Right cardiac atrium (tissue), 5 donors: ENCODE measurements around the gene CDK13. TPM values are rescaled to one million over a fixed set of nuclear protein-coding genes. Genes with fewer than 3 reads are reported as not detected.

Experiments
- ATAC-seq, 2 donors: fragments of 200-7000 bp; cut with Tn5 transposase; one replicate each; pipeline versions ENCODE4 v1.8.0 to v1.9.1; 2020; ENCODE audit warnings: moderate library complexity in 2 of 2, mild to moderate bottlenecking in 1 of 2
- DNase-seq, 3 donors: peaks; one replicate each; pipeline ENCODE4 v3.0.0-alpha.2; 2020
- H3K27ac ChIP-seq: one replicate; pipeline ENCODE4 v1.5.1; 2013; ENCODE audit warnings: mild to moderate bottlenecking, low read length, control low read depth, moderate library complexity
- H3K27me3 ChIP-seq: one replicate; pipeline ENCODE4 v1.6.1; 2013; ENCODE audit not compliant: control insufficient read depth, insufficient read depth
- H3K4me1 ChIP-seq: one replicate; pipeline ENCODE4 v1.6.1; 2013; ENCODE audit warnings: low read length; ENCODE audit not compliant: control insufficient read depth, insufficient read depth
- H3K4me3 ChIP-seq: one replicate; pipeline ENCODE4 v1.5.1; 2013; ENCODE audit warnings: low read length, control low read depth
- H3K9me3 ChIP-seq: one replicate; pipeline ENCODE4 v1.6.1; 2013; ENCODE audit warnings: low read length; ENCODE audit not compliant: control insufficient read depth
- WGBS: extraction: QIAGEN DNeasy Blood & Tissue Kit; methylation state at CpG from one replicate; pipeline ENCODE4 v1.1.7; 2013; 5-methylcytosine and 5-hydroxymethylcytosine counted together
- intact Hi-C, 4 donors: fragments of 100-400 bp; cut with DNase I; formaldehyde crosslinking; loops; one replicate each; pipeline versions ENCODE4 v1.11.0 to v1.14.0; 2022 to 2023
- polyA plus RNA-seq: library from polyadenylated mRNA; stranded (reverse); fragments of 200-250 nt; gene quantifications from one replicate; pipeline ENCODE4 v1.2.3, GENCODE V29; 2013
- total RNA-seq, 4 donors: library from RNA; stranded (reverse); fragmentation: NEBNext Ultra II Directional; extraction: Animal tissue kit (Norgen Biotek cat#: 25700); gene quantifications; one replicate each; pipeline ENCODE4 v1.2.1, GENCODE V29; 2021
- donor health status: healthy with polysubstance abuse.
- donor health status: DM: no; HTN: yes; CAD: no.
- donor health status: DM: no; HTN: no; CAD: no.
- donor health status: DM: no; HTN: yes; CAD: no; lungs with severe emphysema.
- donor health status: DM: yes; HTN: yes; CAD: no.

The CDK13 gene
- total and polyA plus RNA-seq, 5 donors = 15.7 to 32.1 (median 29.1) TPM

DNA sequence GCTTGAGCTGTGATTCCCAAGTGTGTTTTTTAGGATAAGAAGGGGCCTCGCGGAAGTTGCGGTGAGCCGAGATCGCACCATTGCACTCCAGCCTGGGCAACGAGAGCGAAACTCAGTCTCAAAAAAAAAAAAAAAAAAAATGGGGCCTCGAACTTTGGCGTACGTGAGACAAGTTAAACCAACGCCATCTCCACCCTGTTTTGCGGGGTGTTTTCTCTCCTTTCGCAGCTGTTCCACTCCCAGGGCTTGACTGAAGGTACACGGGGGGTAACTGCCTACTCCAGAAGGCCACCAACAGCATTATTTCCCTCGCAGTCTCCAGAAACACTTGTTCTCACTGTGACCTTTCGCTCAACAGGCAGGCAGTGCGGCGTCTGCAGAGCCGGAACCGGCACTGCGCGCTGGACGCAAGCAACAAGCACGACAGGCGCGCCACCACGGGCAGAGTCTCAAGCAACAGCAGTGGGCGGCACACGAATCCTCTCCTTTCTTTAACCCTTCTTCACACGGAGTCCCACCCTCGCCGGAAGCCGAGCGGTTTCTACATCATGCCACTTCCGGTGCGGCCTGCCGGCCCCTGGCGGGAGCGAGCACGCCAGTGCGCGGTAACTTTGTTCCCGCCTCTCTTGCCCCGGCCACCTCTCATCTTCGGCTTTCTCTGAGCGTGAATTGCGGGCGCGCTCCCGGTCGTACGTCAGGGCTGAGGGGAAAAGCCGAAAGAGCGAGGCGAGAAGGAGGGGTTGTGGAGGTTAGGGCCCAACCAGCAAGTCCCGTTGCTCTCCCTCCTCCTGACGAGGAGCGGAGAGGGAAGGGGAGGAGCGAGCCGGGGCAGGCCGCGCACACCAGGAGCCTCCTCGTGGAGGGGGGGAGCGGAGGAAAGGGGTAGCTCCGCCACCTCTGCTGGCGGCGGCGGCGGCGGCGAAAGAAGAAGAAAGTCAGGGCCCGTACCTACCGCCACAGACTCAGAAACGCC is 814 bp upstream of the CDK13 start:
- intact Hi-C loops = loop anchor here in 1 of 4 donors (5.0 kb wide), 1 partner anchor 117 kb away; no protein-coding TSS in a partner anchor
- no peaks in the 10 kb centered on the region for H3K27me3 ChIP-seq
- WGBS = under 1% methylated on average over 72 of the region's 74 CpGs
- H3K4me1 ChIP-seq = no peaks in the 10 kb centered on the region
- ATAC-seq = peak; percentile 96
- peak overlapping the region; percentile 70 for H3K4me3 ChIP-seq
- peak overlapping the region; percentile 99 for H3K27ac ChIP-seq
- no peaks in the 10 kb centered on the region for H3K9me3 ChIP-seq
- DNase-seq = peak; percentile 99 to 100 (median 99)

DNA sequence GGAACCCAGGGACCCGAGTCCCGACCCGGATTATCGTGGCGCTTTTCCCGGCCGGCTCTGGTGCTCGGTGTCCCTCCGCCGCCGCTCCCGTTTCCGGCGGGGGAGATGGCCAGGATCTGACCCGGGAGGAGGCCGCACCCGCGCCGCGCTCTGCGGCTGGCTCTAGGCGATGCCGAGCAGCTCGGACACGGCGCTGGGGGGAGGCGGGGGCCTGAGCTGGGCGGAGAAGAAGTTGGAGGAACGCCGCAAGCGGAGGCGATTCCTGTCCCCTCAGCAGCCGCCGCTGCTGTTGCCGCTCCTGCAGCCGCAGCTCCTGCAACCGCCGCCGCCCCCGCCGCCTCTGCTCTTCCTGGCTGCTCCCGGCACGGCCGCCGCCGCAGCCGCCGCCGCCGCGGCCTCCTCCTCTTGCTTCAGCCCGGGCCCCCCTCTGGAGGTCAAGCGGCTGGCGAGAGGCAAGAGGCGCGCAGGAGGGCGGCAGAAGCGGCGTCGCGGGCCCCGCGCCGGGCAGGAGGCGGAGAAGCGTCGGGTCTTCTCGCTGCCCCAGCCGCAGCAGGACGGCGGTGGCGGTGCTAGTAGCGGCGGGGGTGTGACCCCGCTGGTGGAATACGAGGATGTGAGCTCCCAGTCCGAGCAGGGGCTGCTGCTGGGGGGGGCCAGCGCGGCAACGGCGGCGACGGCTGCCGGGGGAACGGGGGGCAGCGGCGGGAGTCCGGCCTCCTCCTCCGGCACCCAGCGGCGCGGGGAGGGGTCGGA is 593 bp downstream of the CDK13 start:
- ATAC-seq = peak; percentile 11 to 34
- WGBS = under 1% methylated on average over 91 of the region's 93 CpGs
- H3K4me1 ChIP-seq = no peaks in the 10 kb centered on the region

DNA sequence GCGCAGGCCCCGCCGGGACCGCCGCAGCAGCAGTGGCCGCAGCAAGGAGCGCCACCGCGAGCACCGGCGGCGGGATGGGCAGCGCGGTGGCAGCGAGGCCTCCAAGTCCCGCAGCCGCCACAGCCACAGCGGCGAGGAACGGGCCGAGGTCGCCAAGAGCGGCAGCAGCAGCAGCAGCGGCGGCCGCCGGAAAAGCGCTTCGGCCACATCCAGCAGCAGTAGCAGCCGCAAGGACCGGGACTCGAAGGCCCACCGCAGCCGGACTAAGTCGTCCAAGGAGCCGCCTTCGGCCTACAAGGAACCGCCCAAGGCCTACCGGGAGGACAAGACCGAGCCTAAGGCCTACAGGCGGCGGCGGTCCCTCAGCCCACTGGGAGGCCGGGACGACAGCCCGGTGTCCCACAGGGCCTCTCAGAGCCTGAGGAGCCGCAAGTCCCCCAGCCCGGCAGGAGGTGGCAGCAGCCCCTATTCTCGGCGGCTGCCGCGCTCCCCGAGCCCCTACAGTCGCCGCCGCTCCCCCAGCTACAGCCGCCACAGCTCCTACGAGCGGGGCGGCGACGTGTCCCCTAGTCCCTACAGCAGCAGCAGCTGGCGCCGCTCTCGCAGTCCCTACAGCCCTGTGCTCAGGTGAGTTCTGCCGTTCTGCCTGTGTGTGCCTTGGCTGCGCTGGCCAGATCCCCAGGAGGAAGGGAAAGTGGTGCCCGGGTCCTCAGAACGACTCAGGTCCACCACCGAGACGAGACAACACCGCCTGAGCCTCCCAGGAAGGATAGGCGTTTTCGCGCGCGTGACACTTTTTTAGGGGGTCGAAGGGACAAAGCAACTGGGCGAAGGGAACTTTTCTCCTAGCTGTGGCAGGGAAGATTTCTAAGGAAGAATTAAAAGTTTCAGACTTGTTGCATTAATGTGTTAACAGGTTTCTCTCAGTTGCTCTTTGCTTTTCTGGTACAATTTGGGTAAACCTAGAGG is 1.5 kb downstream of the CDK13 start:
- H3K27ac ChIP-seq = peak overlapping the region; percentile 94
- WGBS = under 1% methylated on average over 79 of the region's 79 CpGs
- intact Hi-C loops = loop anchor here in 2 of 4 donors (5.0 to 10.0 kb wide), 2 partner anchors 101 to 103 kb away; no protein-coding TSS in a partner anchor
- ATAC-seq = peak; percentile 1 to 12
- DNase-seq = peak; percentile 61 to 84 (median 80)
- H3K9me3 ChIP-seq = no peaks in the 10 kb centered on the region
- H3K27me3 ChIP-seq = no peaks in the 10 kb centered on the region
- H3K4me1 ChIP-seq = peaks cover under 1% of the 10 kb centered on the region
- H3K4me3 ChIP-seq = peak overlapping the region; percentile 61

More for the DNA sequence above, 593 bp downstream of the CDK13 start:
- peak overlapping the region; percentile 61 for H3K4me3 ChIP-seq
- no peaks in the 10 kb centered on the region for H3K9me3 ChIP-seq
- intact Hi-C loops = loop anchor here in 2 of 4 donors (5.0 to 10.0 kb wide), 2 partner anchors 102 to 104 kb away; no protein-coding TSS in a partner anchor
- peak; percentile 72 to 86 (median 86) for DNase-seq
- H3K27ac ChIP-seq = peak overlapping the region; percentile 94
- H3K27me3 ChIP-seq = no peaks in the 10 kb centered on the region

DNA sequence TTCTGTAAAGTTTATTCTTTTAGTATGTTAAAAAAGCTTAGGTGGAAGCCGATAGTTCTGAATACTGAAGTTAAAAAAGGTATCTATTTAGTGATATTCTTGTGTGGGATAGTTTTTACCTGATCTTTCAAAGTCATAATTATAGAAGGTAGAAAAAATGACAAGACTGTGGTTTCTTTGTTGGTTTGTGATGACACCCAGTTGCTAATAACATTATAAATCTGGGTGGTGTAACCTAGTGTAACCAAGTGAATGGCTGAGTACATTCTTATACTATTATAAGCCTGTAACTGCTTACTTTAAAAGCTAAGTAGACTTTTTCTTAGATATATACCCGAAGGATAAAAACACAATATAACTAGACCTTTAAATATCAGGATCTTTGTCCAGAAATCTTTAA is 2.3 kb downstream of the CDK13 start:
- H3K4me1 ChIP-seq = peaks cover 3% of the 10 kb centered on the region
- intact Hi-C loops = loop anchor here in 2 of 4 donors (5.0 to 10.0 kb wide), 2 partner anchors 100 to 102 kb away; no protein-coding TSS in a partner anchor
- H3K27ac ChIP-seq = no peak overlapping the region

DNA sequence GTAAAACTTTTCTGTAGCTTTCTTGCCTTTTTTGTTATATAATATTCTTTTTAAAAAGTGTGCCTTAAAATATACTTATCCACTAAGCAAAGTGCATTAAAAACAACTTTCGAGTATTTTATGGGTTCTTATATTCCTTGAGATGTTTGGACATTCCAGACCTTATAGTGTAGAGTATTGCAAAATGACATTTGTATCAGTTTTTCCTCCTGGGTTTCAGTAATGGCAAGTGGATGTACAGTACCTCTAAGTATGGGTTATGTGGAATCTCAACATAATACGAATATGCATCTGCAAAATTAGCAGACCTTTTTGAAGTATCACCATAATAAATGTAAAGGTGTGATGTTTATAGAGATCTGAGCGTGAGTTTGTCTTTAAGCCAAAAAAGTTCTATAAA is 2.7 kb downstream of the CDK13 start:
- no peaks in the 10 kb centered on the region for H3K9me3 ChIP-seq
- H3K27ac ChIP-seq = no peak overlapping the region
- no peaks in the 10 kb centered on the region for H3K27me3 ChIP-seq
- H3K4me3 ChIP-seq = peak overlapping the region; percentile 56
- no peak for ATAC-seq
- no peak for DNase-seq
- intact Hi-C loops = loop anchor here in 2 of 4 donors (5.0 to 10.0 kb wide), 2 partner anchors 99 to 102 kb away; no protein-coding TSS in a partner anchor
- WGBS = 12% methylated on average over 3 of the region's 3 CpGs
- H3K4me1 ChIP-seq = peaks cover 3% of the 10 kb centered on the region

More for the DNA sequence above, 2.3 kb downstream of the CDK13 start:
- ATAC-seq = no peak
- peak overlapping the region; percentile 61 for H3K4me3 ChIP-seq
- WGBS = 8% methylated on average over 2 of the region's 2 CpGs
- DNase-seq = no peak
- H3K9me3 ChIP-seq = no peaks in the 10 kb centered on the region
- no peaks in the 10 kb centered on the region for H3K27me3 ChIP-seq

DNA sequence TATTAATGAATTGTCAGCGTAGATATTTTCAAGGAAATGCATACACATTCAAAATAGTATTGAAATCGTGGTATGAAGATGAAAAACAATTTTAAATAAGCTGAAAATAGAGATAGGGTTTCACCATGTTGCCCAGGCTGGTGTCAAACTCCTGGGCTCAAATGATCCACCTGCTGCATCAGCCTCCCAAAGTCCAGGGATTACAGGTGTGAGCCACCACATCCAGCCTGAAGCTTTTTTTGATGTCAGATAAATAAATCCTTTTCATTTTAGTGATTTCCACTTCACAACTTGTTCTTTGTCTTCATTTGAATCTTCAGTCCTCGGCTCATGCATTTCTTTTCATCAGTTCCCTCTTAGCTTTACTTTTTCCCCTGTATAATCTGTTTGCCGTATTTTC is 4.6 kb downstream of the CDK13 start:
- ATAC-seq = no peak
- intact Hi-C loops = loop anchor here in 2 of 4 donors (5.0 to 10.0 kb wide), 2 partner anchors 98 to 100 kb away; no protein-coding TSS in a partner anchor

DNA sequence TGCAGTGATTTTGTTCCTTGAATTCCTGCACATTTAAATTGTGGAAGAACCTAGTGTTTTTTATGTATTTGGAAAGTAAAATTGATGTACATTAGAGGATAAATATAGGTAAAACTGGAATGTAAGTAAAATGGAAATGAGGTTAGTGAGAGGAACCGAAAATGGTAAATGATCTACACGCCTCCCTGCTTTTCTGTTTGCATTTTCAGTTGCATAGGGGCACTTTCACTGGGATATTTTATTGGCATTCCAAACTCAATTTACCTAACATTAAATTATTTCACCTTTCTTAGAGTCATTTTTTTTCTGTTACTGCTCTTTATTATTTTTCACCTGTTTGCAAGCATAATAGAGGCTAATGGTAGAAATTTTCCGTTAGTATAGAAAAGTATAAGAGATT is 8.0 kb downstream of the CDK13 start:
- 83% methylated on average over 3 of the region's 3 CpGs for WGBS

More for the DNA sequence above, 4.6 kb downstream of the CDK13 start:
- Histone ChIP-seq H3K4me3 (no peak overlapping the region), H3K27me3 (no peaks in the 10 kb centered on the region), H3K4me1 (peaks cover 3% of the 10 kb centered on the region), H3K27ac (no peak overlapping the region), H3K9me3 (no peaks in the 10 kb centered on the region)
- 85% methylated on average over 4 of the region's 4 CpGs for WGBS
- no peak for DNase-seq

DNA sequence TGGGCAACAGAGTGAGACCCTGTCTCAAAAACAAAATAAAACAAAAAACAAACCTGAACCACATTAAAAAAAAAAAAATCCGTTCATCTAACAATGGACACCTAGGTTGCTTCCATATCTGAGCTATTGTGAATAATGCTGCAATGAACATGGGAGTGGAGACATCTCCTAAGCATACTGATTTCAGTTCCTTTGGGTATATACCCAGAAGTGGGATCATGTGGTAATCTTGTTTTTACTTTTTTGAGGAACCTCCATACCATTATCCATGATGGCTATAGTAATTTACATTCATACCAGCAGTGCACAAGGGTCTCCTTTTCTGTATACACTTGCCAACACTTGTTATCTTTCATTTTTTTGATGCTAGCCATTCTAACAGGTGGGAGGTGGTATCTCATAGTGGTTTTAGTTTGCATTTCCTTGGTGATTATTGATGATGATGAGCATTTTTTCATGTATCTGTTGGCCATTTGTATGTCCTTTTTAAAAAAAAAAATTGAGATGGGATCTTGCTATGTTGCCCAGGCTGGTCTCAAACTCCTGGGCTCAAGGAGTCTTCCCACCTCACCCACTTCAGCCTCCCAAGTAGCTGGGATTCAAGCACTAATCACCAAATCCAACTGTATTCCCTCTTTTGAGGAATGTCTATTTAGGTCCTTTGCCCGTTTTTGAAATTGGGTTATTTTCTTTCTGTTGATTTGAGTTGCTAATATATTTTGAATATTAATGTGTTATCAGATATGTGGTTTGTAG is 17.5 kb downstream of the CDK13 start:
- Histone ChIP-seq H3K27ac (no peak overlapping the region), H3K4me3 (no peak overlapping the region), H3K9me3 (no peaks in the 10 kb centered on the region), H3K27me3 (no peaks in the 10 kb centered on the region), H3K4me1 (peaks cover 1% of the 10 kb centered on the region)
- WGBS = 80% methylated on average over 2 of the region's 2 CpGs
- no peak for ATAC-seq
- DNase-seq = no peak
- intact Hi-C loops = no loop called here

More for the DNA sequence above, 8.0 kb downstream of the CDK13 start:
- ATAC-seq (no peak), DNase-seq (no peak)
- Histone ChIP-seq H3K27ac (no peak overlapping the region), H3K27me3 (no peaks in the 10 kb centered on the region), H3K4me1 (peaks cover 3% of the 10 kb centered on the region), H3K4me3 (no peak overlapping the region), H3K9me3 (no peaks in the 10 kb centered on the region)
- intact Hi-C loops = loop anchor here in 1 of 4 donors (10.0 kb wide), 1 partner anchor 97 kb away; no protein-coding TSS in a partner anchor

DNA sequence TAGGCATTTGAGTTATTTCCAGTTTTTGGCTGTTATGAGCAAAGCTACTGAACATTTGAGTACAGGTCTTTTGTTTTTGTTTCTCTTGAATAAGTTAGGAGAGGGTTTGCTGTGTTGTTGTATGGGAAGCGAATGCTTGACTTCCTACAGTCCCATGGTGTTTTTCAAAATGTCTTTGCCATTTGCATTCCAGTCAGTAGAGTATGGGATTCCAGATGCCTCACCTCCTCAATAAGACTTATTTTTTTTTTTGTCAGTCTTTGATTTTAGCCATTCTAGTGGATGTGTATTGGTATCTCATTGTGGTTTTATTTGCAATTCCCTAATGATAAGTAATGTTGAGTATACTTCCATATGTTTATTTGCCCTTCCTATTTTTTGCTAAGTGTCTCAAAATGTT is 19.4 kb downstream of the CDK13 start:
- Histone ChIP-seq H3K27ac (no peak overlapping the region), H3K27me3 (no peaks in the 10 kb centered on the region), H3K9me3 (no peaks in the 10 kb centered on the region), H3K4me1 (peaks cover 3% of the 10 kb centered on the region), H3K4me3 (no peak overlapping the region)
- no peak for ATAC-seq
- intact Hi-C loops = no loop called here
- WGBS = 90% methylated on average over 1 of the region's 1 CpG
- no peak for DNase-seq
